ENCODE results near the gene GPR146.

GPR146 gene

GRCh38 chr7:1011297-1012003 lies 32.9 kb upstream of the GPR146 start:
- no peak for DNase-seq (ENCODE audit: low spot score)

- no peak for DNase-seq (ENCODE audit: low spot score)
Observed at GRCh38 chr7:1012004-1012715, 32.2 kb upstream of the GPR146 start.

GRCh38 chr7:1012716-1013095 lies 31.6 kb upstream of the GPR146 start:
- DNase-seq (ENCODE audit: low spot score): no peak

- no peak for DNase-seq (ENCODE audit: low spot score)
Observed at GRCh38 chr7:1013581-1013980, 30.8 kb upstream of the GPR146 start.

- DNase-seq (ENCODE audit: low spot score): no peak
Observed at GRCh38 chr7:1014681-1015080, 29.7 kb upstream of the GPR146 start.

- DNase-seq (ENCODE audit: low spot score): no peak
Observed at GRCh38 chr7:1015196-1016121, 28.9 kb upstream of the GPR146 start.

- DNase-seq (ENCODE audit: low spot score): no peak
Observed at GRCh38 chr7:1016577-1017531, 27.5 kb upstream of the GPR146 start.

- DNase-seq (ENCODE audit: low spot score): no peak
Observed at GRCh38 chr7:1017586-1018333, 26.6 kb upstream of the GPR146 start.

GRCh38 chr7:1018334-1018695 lies 26.0 kb upstream of the GPR146 start:
- no peak for DNase-seq (ENCODE audit: low spot score)

GRCh38 chr7:1019255-1019785 lies 25.0 kb upstream of the GPR146 start:
- no peak for DNase-seq (ENCODE audit: low spot score)

GRCh38 chr7:1019789-1020610 lies 24.3 kb upstream of the GPR146 start:
- DNase-seq (ENCODE audit: low spot score): no peak

- DNase-seq (ENCODE audit: low spot score): no peak
Observed at GRCh38 chr7:1020849-1021251, 23.5 kb upstream of the GPR146 start.

- no peak for DNase-seq (ENCODE audit: low spot score)
Observed at GRCh38 chr7:1021366-1021765, 23.0 kb upstream of the GPR146 start.

GRCh38 chr7:1021931-1022330 lies 22.4 kb upstream of the GPR146 start:
- DNase-seq (ENCODE audit: low spot score): no peak

- no peak for DNase-seq (ENCODE audit: low spot score)
Observed at GRCh38 chr7:1022356-1022755, 22.0 kb upstream of the GPR146 start.

- DNase-seq (ENCODE audit: low spot score): no peak
Observed at GRCh38 chr7:1022801-1023465, 21.4 kb upstream of the GPR146 start.

GRCh38 chr7:1024331-1024841 lies 20.0 kb upstream of the GPR146 start:
- DNase-seq (ENCODE audit: low spot score): no peak

- no peak for DNase-seq (ENCODE audit: low spot score)
Observed at GRCh38 chr7:1024876-1025742, 19.2 kb upstream of the GPR146 start.
